Stimulated activated CD8-positive, alpha-beta memory T cell treated with anti-CD3 and anti-CD28 coated beads, Interleukin-15, amount 100 ng/mL, for 1 hour (primary cell): ENCODE measurements around the gene CEP72.
"Not testable (repeated sequence)": the region's sequence is repeated elsewhere in the genome, so short reads cannot be mapped to it uniquely, and the experiment has no call there.

Experiments used
- DNase-seq: peaks from one replicate; pipeline ENCODE4 v3.0.0-alpha.2; 2020; ENCODE audit warnings: low read depth

The CEP72 gene

DNA sequence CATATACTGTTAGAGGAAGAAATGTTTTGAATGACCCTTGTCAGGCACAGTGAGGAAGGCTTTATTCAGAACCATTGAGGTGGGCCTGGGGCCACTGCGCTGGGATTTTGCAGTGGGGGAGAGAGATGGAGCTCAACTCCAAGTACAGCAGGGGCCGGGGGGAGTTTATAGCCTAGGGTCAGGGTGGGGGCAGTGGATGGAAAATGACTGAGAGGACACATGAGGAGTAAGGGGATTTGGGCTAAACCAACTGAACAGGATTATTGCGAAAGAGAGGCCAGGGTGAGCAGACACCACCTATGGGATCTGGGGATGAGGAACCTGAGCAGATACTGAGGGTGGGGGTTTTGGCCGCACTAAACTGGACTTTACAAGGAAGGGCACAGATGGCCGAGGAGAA is 6.3 kb downstream of the CEP72 start:
- DNase-seq = no peak

DNA sequence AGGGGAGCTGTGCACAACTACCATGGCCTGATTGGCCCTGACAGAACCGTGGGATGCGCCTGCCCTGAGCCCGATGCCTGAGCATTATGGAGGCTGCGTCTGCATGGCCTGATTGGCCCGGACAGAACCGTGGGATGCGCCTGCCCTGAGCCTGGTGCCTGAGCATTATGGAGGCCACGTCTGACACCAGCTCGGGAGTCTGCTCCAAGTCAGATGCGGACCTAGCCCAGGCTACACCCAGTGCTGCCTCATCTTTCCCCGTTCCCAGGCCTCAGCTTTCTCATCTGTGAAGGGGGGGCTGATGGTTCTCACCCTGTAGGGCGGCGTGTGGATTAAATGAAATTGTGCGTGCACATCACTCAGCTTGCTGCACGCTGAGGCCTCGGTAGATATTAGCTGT is 7.3 kb downstream of the CEP72 start:
- DNase-seq = no peak

DNA sequence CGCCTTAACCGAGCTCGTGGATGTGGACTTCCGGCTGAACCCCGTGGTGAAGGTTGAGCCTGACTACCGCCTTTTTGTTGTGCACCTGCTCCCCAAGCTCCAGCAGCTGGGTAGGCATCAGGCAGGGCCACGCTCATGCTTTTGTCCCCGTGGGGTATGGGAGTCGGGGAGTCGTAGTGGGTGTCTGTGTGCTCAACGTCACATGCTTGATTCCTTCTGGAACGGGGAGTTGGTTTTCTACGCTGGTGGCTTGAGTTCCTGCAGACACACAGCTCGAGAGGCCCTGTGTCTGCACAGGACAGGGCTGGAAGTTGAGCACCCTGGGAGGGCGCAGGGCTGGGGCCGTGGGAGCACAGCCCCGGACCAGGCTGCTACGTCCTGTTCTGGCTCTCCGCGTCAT is 8.0 kb downstream of the CEP72 start:
- DNase-seq = no peak

DNA sequence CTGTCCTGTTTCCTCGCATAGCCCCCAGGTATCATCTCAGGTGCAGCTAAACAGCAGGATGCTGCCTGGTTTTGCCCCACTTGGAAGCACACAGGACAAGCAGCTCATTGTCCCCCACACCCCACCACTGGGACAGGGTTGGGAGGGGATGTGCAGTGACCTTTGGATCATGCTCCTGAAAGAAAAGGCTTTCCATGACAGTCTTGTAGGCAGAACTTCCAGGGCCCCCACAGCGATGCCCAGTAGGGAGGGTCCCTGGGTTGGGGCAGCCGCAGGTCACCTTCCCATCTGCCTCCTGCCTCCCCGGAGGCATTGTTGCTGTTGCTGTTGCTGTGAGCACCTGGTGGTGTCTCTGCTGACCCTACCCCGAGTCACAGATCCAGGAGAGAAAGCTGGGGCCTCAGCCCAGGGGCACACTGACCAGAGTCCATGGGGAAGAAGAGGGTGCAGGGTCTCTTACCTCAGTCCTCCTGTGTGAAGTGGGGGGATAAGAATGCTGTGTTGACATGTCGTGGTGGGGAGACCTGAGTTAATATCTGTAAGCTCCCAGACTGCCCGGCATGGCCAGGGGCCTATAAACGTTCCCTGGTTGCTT is 8.5 kb downstream of the CEP72 start:
- no peak for DNase-seq

DNA sequence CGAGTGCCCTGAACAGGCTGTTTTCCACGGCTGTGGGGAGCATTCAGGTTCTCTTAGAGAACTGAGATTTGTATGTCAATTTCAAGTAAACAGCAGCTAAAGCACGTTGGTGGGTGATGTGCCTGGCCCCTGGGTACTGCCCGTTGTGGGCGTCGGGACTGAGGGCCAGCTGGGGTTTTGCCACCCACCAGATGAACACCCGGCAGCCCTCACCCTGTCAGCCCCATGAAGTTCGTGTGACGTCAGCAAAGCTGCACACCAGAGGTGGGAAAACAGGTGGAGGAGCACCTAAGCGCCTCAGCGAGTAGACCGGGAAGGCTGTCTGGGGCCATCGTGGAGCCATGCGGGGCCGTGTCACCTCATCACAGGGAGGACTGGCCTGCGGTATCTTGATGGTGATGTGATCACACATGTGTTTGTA is 9.2 kb downstream of the CEP72 start:
- no peak for DNase-seq

DNA sequence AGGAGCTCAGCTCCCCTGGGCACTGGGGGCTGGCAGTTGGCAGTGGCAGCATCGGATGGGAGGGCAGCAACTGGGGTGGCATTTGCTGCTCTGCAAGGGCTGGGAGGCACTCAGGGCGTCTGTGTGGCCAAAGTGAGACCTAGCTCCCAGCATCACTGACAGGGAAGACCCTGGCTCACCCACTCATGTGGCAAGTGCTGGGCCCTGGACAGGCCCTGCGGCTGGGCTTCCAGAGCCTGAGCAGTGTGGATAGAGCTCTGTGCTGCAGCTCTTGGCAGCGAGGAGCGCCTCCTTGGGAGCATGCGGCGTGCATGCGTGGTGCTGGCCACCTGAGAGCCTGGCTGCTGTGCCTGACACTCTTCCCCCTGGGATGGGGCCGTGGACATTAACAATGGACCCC is 10.2 kb downstream of the CEP72 start:
- no peak for DNase-seq

DNA sequence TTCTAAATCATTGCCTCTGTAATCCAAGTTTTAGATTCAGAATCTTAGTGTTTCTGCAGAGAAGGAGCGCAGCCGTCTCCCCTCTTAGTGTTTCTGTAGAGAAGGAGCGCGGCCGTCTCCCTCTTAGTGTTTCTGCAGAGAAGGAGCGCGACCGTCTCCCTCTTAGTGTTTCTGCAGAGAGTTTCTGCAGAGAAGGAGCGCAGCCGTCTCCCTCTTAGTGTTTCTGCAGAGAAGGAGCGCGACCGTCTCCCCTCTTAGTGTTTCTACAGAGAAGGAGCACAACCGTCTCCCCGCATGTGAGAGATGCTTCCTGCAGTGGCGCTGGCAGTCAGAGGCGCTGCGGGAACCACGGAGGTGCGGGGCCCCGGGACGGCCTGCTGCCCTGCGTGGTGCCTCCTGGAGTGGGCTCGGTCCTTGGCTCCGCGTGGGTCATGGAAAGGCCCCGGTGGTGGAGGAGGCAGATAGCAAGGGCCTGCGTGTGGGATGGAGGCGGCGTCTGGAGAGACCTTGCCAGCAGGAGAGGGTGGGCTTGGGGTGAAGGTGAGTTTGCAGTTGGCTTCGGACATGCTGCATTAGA is 10.9 kb downstream of the CEP72 start:
- no peak for DNase-seq

DNA sequence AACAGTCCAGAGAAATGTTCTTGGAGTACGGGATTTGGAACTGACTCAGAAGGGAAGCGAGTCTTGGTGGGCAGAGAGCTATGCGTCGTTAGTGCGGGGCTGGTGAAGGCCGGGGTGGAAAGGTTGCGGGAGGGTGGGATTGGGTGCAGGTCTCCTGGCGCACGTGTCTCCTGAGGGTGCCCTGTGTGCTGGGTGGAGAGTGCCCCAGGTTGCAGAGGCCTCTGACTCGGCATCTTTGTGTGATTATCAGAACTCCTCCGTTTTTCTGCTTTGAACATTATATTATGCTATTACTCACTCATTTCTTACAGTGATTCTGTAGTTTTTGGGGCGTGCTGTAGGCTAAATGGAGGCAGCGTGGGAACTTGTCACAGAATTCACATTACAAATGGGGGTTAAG is 11.4 kb downstream of the CEP72 start:
- no peak for DNase-seq

DNA sequence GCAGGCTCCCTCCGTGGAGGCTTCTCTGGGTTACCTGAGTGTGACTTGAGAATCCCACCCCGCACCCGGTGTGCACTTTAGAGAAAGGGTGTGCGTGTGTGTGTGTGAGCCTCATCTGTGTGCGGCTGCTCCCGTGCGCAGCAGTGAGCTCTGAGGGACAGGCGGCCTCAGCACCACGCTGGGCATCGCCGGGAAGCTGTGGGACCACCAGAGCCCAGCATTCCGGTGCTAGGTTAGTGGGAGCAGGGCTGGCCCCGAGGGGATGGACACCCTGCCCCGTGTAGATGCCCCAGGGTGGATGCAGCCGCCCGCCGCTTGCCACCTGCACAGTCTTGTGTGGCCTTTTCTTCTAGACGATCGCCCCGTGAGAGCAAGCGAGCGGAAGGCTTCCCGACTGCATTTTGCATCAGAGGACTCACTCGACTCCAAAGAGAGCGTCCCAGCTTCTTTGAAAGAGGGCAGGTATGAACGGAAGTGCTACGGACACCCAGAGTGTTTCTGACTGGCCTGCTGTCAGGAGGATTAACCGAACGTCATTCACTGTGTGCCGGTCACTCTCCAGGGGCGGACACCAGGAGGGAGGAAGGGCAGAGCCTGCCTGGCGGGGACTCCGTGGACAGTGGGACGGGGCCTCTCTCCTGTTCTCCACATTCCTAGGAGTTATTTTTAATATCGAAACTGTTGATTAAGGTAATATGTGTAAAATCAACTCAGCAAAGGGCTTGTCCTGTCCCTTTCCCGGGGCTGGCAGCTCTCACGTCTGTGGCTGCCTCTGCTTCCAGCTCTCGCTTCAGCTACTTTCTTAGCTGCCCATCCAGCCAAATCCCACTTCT is 12.2 kb downstream of the CEP72 start:
- no peak for DNase-seq

DNA sequence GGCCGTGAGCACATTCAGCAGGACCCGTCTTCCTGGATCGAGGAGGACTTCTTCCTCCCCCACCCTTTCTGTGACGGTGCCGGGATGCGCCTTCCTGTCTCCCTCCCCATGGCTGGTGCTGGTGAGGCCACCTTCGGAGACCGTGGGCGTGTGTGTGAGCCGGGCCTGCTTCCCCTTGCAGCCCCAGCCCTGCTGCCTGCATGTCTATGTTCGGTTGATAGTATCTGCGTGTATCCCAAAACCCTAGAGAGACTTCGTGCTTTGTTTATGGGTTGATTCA is 12.8 kb downstream of the CEP72 start:
- no peak for DNase-seq

DNA sequence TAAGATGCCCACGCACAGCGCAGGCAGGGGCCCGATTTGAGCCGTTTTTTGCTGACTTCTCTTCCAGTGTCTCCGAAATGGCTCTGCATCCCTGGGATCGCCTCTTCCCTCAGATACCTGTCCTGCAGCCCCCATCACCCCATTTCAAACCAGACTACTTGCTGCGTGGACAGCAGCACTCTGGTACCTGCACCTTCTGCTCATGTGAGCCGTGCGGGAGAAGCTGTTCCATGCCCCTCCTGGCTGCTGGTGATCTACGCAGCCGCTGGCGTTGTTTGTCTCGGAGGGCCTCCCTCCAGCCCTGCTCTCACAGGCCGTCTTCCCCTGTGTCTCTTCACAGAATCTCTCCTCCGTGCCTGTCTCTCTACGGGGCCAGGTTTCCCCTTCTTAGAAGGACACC is 13.4 kb downstream of the CEP72 start:
- no peak for DNase-seq

DNA sequence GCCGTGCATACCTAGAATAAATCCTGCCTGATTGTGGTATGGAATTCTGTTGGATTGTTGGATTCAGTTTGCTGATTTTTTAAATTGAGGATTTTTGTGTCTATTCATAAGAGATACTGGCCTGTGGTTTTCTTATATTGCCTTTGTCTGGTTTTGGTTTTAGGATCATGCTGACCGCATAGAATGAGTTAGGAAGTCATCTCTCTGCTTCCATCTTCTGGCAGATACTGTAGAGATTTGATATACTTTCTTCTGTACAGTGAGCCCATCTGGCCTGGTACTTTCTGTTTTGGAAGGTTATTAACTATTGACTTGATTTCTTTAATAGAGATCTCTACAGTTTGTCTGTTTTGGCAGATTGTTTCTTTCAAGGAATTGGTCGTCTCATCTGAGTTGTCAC is 14.7 kb downstream of the CEP72 start:
- DNase-seq = no peak

DNA sequence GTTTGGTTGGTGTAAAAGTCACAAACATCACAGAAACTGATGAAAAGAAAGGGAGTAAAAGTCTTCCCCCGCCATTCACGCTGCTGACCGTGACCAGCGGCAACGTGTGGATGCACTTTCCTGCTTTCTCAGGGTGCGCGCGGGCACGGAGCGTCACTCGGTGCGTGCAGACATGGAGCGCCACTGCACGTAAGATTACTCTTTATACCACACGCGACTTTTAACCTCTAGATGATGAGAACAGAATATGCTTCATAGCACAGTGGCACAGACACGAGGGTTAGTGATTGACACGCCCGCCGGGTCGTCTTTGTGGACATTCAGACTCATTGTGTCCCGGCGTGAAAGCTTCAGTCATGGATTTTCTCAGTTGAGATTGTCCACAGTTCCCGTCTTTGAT is 15.7 kb downstream of the CEP72 start:
- no peak for DNase-seq

DNA sequence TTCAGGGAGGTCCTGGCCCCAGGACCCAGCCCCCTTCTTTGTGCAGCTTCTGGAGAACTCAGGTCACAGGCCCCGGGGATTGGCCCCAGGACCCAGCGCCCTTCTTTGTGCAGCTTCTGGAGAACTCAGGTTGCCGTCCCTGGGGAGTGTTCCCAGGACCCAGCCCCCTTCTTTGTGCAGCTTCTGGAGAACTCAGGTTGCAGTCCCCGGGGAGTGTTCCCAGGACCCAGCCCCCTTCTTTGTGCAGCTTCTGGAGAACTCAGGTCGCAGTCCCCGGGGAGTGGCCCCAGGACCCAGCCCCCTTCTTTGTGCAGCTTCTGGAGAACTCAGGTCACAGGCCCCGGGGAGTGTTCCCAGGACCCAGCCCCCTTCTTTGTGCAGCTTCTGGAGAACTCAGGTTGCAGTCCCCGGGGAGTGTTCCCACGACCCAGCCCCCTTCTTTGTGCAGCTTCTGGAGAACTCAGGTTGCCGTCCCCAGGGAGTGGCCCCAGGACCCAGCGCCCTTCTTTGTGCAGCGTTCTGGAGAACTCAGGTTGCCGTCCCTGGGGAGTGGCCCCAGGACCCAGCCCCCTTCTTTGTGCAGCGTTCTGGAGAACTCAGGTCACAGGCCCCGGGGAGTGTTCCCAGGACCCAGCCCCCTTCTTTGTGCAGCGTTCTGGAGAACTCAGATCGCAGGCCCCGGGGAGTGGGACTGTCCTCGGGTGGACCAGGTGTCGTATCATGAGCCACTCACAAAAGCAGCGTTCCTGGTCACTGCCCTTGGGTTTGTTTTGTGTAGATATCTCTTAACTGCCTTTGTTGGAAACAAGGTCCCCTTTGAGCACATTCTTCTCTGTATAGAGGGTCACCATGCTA is 16.4 kb downstream of the CEP72 start:
- DNase-seq = not testable (repeated sequence)

DNA sequence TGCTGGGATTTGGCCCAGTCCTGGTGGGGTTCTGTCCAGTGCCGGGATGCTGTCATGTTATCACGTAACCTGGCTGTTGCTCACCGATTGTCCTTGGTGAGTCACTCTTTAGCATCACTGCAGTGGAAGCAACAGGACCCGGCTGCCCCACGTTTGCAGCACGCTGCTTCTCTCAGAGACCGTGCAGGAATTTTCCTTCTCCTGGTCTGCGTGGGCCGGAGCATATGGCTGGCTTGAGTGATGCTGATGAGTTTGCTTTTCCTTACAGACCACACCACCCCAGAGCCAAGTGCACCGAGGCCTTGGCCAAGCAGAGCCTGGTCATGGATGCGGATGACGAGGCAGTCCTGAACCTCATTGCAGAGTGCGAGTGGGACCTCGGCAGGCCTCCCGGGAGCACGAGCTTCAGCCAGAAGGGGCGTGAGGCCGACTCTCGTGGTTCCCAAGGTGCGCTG is 21.4 kb downstream of the CEP72 start:
- no peak for DNase-seq

DNA sequence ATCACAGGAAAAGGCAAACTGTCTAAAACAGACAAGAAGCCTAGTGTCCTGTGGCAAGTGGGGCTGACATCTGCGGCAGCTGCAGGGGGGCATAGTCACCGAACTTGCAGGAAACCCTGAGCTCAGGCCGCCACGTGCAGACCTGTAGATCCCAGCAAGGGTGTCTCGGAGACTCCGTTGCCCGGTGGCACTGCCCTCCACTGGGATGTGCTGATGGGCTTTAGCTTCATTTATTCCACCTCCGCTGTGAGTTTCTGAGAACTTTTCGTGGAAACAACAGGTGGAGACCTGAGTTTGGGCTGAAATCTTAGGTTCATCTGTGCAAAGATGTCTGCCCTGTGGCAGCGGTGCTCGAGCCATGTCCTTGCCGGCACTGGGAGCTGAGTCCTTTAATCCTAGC is 22.1 kb downstream of the CEP72 start:
- DNase-seq = no peak

DNA sequence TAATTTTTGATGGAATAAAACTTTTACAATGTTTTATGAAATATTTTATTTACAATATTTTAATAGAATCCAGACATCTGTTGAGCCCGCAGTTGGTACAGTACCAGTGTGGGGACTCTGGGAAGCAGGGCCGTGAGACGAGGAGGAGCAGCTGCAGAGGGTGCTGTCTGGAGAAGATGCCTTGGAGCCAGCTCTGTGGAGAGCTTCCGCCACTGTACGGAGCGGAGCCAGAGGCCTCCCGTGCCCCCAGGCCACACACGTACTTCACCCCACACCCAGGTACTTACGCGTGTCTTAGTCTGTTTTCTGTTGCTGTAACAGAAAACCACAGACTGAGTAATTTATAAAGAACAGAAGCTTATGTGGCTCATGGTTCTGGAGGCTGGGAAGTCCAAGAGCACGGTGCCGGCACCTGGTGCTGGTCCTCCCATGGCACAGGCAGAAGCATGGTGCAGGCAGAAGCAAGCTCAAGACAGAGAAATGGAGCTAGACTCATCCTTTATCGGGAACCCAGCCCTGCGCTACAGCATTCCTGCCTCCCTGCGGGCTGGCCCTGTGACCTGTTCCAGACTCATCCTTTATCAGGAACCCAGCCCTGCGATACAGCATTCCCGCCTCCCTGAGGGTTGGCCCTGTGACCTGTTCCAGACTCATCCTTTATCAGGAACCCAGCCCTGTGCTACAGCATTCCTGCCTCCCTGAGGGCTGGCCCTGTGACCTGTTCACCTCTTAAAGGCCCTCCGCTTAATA is 23.3 kb downstream of the CEP72 start:
- DNase-seq = no peak

DNA sequence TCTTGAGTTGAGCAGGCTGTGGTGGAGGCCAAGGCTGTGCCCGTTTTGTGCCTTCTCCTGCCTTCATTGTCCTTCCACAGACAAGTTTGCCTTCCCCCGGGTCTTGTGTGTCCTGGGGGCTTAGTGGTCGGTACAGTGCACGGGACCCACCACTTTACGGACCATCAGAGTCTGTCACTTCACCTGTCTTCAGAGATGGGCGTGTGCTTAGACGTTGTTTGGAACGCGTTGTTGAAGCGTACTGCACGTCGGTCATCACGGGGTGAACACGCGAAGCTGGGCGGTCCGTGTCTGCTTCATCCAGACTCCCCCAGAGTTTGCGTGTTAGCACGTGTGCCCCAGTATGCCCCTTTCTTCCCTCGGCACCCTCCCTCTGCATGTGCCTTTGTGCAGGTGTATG is 24.8 kb downstream of the CEP72 start:
- DNase-seq = no peak

DNA sequence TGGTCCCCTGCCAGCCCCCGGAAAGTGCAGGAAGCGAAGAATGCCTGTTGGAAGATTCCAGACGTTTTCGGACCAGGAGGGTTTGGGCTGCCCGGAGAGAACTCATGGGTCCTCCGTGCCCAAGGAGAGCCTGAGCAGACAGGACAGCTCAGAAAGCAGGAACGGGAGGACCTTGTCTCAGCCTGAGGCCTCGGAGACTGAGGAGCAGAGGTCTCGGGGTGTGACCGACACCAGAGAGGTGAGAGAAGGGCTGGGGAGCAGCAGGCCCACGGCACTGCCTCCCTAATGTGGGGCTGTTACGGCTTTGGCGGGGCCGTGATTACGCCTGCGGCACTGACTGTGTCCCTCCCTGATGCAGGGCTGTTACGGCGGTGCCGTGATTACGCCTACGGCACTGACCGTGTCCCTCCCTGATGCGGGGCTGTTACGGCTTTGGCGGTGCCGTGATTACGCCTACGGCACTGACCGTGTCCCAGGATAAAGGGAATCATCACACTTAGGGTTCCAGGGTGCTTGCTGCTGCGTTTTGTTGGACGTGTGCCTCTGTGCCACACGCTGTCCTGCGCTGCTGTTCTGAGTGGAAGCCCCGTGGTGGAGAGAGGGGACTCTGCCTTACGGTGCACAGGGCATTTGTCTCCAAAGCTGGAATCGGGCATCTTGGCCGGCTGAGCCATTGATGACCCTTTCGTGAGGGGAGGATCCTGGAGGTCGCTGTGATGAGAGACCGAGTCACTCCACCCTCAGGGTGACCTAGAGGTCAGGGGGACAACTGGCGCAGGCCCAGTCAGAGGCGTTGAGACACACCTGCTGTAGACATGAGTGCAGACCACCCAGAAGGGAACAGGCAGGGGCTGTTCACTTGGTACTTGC is 25.7 kb downstream of the CEP72 start:
- no peak for DNase-seq

DNA sequence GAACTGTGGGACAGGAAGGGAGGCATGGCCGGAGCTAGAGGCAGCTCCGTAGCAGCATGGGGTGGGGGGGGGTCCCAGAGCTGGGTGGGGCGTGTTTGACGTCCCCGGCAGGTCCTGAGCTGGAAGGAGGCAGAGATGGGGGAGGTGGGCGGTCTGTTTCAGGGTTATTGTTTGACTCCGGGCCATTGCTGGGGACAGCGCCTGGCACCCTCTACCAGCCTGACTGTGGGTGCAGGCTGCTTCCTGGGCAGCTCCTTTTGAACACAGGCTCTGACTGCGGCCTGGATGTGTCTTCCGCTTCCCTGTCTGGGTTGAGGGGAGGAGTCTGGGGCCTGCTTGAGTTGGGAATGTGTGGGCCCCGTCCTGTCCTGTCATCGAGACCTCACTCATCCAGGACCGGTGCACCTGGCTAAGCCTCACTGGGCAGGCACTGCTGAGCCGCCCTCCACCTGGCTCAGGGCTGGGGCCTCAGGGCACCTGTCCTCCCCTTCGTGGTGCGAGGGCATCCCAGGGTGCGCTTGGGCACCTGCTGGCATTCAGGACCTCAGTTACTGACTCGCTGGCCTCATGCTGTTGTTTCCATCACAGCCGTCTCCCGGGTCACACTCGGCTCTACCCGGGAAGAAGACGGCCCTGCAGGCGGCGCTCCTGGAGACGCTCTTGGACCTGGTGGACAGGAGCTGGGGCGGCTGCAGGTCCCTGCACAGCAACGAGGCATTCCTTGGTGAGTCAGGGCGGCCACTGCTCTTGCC is 26.5 kb downstream of the CEP72 start:
- DNase-seq = no peak

DNA sequence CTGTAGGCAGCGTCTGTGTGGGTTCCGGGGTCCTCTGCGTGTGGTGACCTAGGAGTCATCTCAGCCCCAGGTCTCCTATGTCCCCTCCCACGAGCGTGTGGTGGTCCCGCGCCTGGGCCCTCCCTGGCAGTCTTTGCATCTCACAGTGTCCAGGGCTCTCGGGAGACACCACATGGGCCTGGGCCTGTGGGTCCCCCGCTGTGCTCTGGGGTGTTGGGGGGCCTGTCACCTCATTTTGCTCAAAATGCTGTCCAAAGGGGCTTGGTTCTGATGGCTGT is 27.1 kb downstream of the CEP72 start:
- no peak for DNase-seq
